Breast epithelium (tissue), 4 donors: ENCODE results near the gene DYSF. TPM values are rescaled to one million over a fixed set of nuclear protein-coding genes. Genes with fewer than 3 reads are reported as not detected.

Source experiments
- DNase-seq, 2 donors: peaks; one replicate each; pipeline ENCODE4 v3.0.0-alpha.2; 2019; ENCODE audit warnings: low spot score in 2 of 2
- H3K27ac ChIP-seq, 2 donors: fragments of 200-600 bp; sonication (generic) in 1 of 2; one replicate each; pipeline ENCODE4 v1.5.1; 2016 to 2019; ENCODE audit warnings: mild to moderate bottlenecking in 1 of 2
- H3K27me3 ChIP-seq, 2 donors: fragments of 200-600 bp; sonication (generic) in 1 of 2; one replicate each; pipeline versions ENCODE4 v1.5.1 to v1.6.0; 2017 to 2019; ENCODE audit warnings: control low read depth in 1 of 2, mild to moderate bottlenecking in 1 of 2
- H3K36me3 ChIP-seq: fragments of 200-600 bp; one replicate; pipeline ENCODE4 v1.5.1; 2019
- H3K4me1 ChIP-seq, 2 donors: fragments of 200-600 bp; sonication (generic); one replicate each; pipeline ENCODE4 v1.5.1; 2016 to 2019; ENCODE audit warnings: control low read depth in 1 of 2
- H3K4me3 ChIP-seq, 3 donors: fragments of 200-600 bp; sonication (generic); 1 replicate in 2 of 3; 2 replicates in 1 of 3; pipeline ENCODE4 v1.5.1; 2016 to 2019; ENCODE audit warnings: mild to moderate bottlenecking in 3 of 3, moderate library complexity in 2 of 3
- H3K9me3 ChIP-seq, 2 donors: fragments of 200-600 bp; sonication (generic) in 1 of 2; one replicate each; pipeline ENCODE4 v1.5.1; 2016 to 2019; ENCODE audit warnings: control low read depth in 1 of 2
- POLR2A ChIP-seq: fragments of 450-650 bp; IDR thresholded peaks from one replicate; pipeline ENCODE4 v1.6.1; 2016; ENCODE audit warnings: antibody characterized with exemption, mild to moderate bottlenecking, moderate library complexity
- POLR2AphosphoS5 ChIP-seq, 3 donors: sonication (generic); formaldehyde crosslinking; IDR thresholded peaks; one replicate each; pipeline ENCODE4 v1.6.1; 2017; ENCODE audit warnings: antibody characterized with exemption in 3 of 3
- intact Hi-C: fragments of 100-400 bp; cut with DNase I; formaldehyde crosslinking; loops from one replicate; pipeline ENCODE4 v1.15.1; 2023; ENCODE audit warnings: low total_unique reads
- total RNA-seq, 3 donors: library from RNA; depleted of rRNA; stranded (reverse); fragments of >200 nt; gene quantifications; one replicate each; pipeline ENCODE4 v1.1.0, GENCODE V29; 2016
- TF ChIP-seq, protein P1 (sequence below), 3 donors: fragments of 450-650 bp; IDR thresholded peaks; one replicate each; pipeline ENCODE4 v1.5.1; 2016 to 2017; ENCODE audit warnings: antibody characterized with exemption in 3 of 3, mild to moderate bottlenecking in 3 of 3, moderate library complexity in 3 of 3

DYSF gene
- total RNA-seq, 3 donors from 2014 or later, result 3.0 to 15.7 (median 4.8) TPM

DNA sequence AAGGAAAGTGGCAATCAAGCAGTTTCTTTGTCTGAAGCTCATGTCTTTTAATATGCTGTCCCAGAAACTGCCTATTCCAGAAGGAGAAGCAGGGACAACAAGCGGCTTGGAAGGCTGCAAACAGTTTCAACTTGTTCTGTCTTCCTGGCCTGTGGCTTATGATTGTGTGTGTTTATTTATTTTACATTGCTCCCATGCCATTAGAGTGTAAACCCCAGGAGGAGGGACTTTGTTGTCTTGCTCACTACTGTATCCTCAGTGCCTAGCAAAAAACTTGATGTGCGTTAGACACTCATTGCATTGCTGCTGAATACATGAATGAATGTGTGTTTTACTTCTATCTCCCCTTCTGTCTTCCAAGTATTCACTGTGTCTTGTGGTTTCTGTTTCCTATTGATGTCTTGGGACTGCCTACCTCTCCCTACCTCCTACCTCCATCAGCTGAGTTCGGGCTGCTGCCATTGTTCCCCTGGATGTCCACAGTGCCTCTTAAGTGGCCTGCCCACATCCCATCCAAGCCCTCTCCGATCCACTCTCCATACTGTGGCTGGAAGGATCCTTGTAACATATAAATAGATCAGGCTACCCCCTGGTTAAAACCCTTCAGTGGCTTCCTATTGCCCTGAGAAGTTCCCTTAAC, 261.4 kb downstream of the DYSF start:
- intact Hi-C loops, result no loop called here
- no peak for DNase-seq
- TF ChIP-seq, protein P1, sequence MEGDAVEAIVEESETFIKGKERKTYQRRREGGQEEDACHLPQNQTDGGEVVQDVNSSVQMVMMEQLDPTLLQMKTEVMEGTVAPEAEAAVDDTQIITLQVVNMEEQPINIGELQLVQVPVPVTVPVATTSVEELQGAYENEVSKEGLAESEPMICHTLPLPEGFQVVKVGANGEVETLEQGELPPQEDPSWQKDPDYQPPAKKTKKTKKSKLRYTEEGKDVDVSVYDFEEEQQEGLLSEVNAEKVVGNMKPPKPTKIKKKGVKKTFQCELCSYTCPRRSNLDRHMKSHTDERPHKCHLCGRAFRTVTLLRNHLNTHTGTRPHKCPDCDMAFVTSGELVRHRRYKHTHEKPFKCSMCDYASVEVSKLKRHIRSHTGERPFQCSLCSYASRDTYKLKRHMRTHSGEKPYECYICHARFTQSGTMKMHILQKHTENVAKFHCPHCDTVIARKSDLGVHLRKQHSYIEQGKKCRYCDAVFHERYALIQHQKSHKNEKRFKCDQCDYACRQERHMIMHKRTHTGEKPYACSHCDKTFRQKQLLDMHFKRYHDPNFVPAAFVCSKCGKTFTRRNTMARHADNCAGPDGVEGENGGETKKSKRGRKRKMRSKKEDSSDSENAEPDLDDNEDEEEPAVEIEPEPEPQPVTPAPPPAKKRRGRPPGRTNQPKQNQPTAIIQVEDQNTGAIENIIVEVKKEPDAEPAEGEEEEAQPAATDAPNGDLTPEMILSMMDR (IDR thresholded peaks at IDR 0.05), result no peak
- TF ChIP-seq POLR2AphosphoS5 (IDR thresholded peaks at IDR 0.05) (no peak), POLR2A (no peak)
- H3K27ac ChIP-seq, result no peak overlapping the region
- no peak overlapping the region for H3K4me3 ChIP-seq
- no peaks in the 10 kb centered on the region for H3K36me3 ChIP-seq
- no peaks in the 10 kb centered on the region for H3K27me3 ChIP-seq
- peaks cover 4 to 15% of the 10 kb centered on the region in 2 donors for H3K4me1 ChIP-seq
- no peaks in the 10 kb centered on the region for H3K9me3 ChIP-seq

DNA sequence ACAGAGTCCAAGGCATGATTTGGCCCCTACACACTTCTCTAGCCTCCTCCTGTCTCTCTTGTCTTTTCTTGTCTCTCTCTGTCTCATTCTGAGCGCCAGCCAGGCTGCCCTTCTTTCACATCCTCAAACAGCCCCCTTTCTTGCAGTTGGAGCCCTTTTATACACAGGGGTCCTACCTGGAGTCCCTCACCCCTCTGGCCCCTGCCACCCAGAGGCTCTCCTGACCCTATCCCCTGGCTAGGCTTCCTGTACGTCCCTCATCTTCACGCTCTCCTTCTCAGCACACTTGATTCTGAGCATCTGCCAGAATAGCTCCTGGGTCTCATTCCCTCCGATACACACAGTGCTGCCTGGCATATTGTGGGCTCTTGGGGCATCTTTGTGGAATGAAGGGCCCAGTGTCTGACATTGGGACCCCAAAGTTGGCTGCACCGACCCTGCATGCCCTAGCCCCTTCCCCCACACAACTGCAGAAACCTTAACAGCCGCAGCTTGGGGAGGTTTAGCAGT, 261.9 kb downstream of the DYSF start:
- H3K4me1 ChIP-seq, result peaks cover 4 to 19% of the 10 kb centered on the region in 2 donors
- H3K9me3 ChIP-seq, result no peaks in the 10 kb centered on the region
- no peak overlapping the region for H3K27ac ChIP-seq
- no peak for DNase-seq
- H3K4me3 ChIP-seq, result no peak overlapping the region
- no peaks in the 10 kb centered on the region for H3K36me3 ChIP-seq
- intact Hi-C loops, result no loop called here
- no peak for TF ChIP-seq POLR2AphosphoS5 (IDR thresholded peaks at IDR 0.05)
- H3K27me3 ChIP-seq, result no peaks in the 10 kb centered on the region

DNA sequence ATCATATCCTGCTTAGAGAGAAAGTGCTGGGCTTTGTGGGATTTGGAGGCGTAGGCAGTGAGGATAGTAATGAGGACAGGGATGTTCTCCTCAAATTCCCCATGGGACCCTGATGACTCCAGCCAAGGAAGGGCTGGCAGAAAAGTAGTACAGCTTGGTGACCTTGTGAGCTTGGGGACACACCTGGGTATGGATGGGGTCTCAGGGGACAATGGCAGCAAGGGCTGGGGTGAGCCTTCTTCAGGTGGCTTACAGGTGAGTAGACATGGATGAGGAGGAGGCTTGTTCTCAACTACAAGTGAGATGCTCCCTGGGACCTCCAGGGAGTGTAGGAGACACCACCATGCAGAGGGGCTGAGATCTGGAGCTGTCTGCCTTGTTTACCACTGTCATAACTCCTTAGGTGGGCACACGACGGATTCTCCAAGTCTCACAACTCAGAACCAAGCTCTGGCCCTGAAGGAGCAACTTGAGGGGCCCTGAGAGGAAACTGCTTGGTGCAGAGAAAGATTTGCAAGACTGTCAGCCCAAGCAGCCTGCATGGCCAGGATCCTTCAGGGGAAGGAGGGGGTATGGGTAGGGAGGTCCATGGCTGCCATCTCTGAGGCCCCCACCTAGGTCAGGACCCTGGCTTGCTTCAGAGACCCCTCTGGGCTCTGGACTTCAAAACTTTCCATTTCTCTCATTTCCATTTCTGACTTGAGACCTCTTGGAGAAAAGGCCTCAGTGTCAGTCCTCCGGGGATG, 262.8 kb downstream of the DYSF start:
- H3K27ac ChIP-seq, result peak overlapping the region; percentile 38
- H3K27me3 ChIP-seq, result no peaks in the 10 kb centered on the region
- peak overlapping the region in 1 of 3 donors; percentile 41 for H3K4me3 ChIP-seq
- intact Hi-C loops, result no loop called here
- TF ChIP-seq POLR2A (no peak), POLR2AphosphoS5 (IDR thresholded peaks at IDR 0.05) (no peak)
- TF ChIP-seq, protein P1 (IDR thresholded peaks at IDR 0.05), result no peak
- peaks cover 4 to 19% of the 10 kb centered on the region in 2 donors for H3K4me1 ChIP-seq
- H3K36me3 ChIP-seq, result no peaks in the 10 kb centered on the region
- DNase-seq, result no peak
- H3K9me3 ChIP-seq, result no peaks in the 10 kb centered on the region

DNA sequence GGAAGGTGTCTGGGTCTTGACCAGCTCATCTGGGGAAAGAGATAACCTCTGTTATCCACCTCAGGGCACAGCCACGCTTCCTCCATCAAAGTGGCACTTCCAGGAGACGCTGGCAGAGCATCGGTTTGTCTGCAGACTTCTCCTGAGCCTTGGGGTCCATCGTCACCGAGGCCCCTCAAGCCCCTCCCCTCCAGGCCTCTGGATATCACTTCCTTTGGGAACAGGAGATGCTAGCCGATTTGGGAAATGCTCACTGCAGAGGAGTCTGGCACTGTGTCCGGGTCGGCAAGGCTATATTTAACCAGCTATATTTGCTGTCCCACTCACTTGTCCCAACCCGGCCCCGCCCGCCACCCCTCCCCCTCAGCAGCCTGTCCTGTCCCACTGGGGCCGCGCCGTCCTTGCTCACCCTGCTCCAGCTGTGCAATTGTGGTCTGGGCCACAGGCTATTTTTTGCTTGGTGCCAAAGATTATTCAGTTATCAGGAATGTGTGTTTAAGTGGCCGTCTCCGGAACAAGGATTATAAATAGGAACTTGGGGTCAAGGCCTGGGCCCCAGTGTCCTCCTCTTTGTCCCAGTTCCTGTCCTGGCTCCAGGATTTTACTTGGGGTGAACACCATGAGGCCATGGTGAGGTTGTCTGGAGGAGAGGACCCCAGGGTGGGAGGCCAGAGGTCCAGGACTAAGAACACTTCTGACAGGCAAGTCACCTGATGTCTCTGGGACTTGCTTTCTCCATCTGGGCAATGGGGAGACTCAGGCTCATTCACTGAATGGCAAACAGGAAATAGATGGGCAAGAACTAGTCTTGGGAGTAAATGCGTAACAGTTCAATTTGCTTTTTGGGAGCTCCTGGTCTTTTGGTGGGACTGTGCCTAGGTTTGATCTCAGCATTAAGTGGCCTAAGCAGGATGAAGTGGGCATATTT, 263.6 kb downstream of the DYSF start:
- TF ChIP-seq, protein P1 (IDR thresholded peaks at IDR 0.05), result no peak
- TF ChIP-seq POLR2A, result no peak
- peak; percentile 33 to 65 (median 63) for TF ChIP-seq POLR2AphosphoS5 (IDR thresholded peaks at IDR 0.05)
- Histone ChIP-seq H3K27me3 (no peaks in the 10 kb centered on the region), H3K4me3 (peak overlapping the region in 1 of 3 donors; percentile 41), H3K4me1 (peaks cover 4 to 19% of the 10 kb centered on the region in 2 donors), H3K27ac (peak overlapping the region; percentile 40 to 63), H3K9me3 (no peaks in the 10 kb centered on the region), H3K36me3 (no peaks in the 10 kb centered on the region)
- peak; percentile 66 to 93 for DNase-seq
- intact Hi-C loops, result no loop called here

DNA sequence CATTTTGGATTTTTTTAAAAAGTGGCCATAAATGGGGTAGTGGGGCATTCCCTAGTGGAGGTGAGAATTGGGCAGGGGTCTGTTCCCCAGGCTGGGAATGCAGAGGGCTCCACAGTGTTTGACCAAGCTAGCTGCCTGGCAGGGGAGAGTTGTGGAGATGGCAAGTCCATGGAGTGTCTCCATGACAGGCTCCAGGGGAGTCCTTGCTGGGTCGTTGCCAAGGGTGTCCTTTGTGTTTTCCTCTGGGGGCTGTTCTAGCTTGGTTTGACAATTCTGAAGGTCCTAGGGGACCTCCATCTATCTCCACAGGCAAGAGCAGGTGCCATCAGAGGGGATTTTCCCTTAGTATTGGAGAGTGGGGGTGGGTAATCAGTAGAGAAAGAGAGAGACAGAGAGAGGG, 265.3 kb downstream of the DYSF start:
- H3K4me3 ChIP-seq, result no peak overlapping the region
- H3K27me3 ChIP-seq, result no peaks in the 10 kb centered on the region
- DNase-seq, result no peak
- TF ChIP-seq, protein P1 (IDR thresholded peaks at IDR 0.05), result no peak
- no peak for TF ChIP-seq POLR2AphosphoS5 (IDR thresholded peaks at IDR 0.05)
- no peak for TF ChIP-seq POLR2A
- peaks cover 4 to 19% of the 10 kb centered on the region in 2 donors for H3K4me1 ChIP-seq
- H3K9me3 ChIP-seq, result no peaks in the 10 kb centered on the region
- no peaks in the 10 kb centered on the region for H3K36me3 ChIP-seq
- peak overlapping the region in 1 of 2 donors; percentile 14 for H3K27ac ChIP-seq
- intact Hi-C loops, result no loop called here
